Measurements from ENCODE around the gene MFRP. TPM values are rescaled to one million over a fixed set of nuclear protein-coding genes. Genes with fewer than 3 reads are reported as not detected.

MFRP gene
- total RNA-seq, 5 donors from 2014 or later (not counting 1 experiment from before 2014, with no cell fraction given), result not detected

- H3K4me1 Mint-ChIP-seq, result peaks cover 29 to 52% (median 30%) of the 10 kb centered on the region in 3 donors
- H3K36me3 Mint-ChIP-seq, result no peaks in the 10 kb centered on the region
- ChIA-PET CTCF (interaction anchor here in 1 of 2 donors (1.0 kb wide), 1 partner anchor 9 kb away, joined by 3 read pairs; no protein-coding TSS in a partner anchor), POLR2A (no interaction called here)
- no peak for DNase-seq
- Histone ChIP-seq H3K4me3 (ENCODE audit: control insufficient read depth in 1 of 2, extremely low read depth in 1 of 2, low read length in 1 of 2) (no peak overlapping the region), H3K27ac (ENCODE audit: low read length) (no peak overlapping the region), H3K27me3 (replicated peaks in 1 of 2; ENCODE audit: control insufficient read depth in 2 of 2, extremely low read depth in 1 of 2, insufficient read depth in 2 of 2, low read length in 1 of 2) (peaks cover 2 to 66% of the 10 kb centered on the region in 2 experiments), H3K9me3 (no peaks in the 10 kb centered on the region), H3K36me3 (ENCODE audit: control insufficient read depth in 2 of 2, extremely low read depth in 1 of 2, insufficient read depth in 1 of 2, low read length in 1 of 2) (no peaks in the 10 kb centered on the region), H3K4me1 (ENCODE audit: control insufficient read depth in 1 of 2, extremely low read depth in 1 of 2, insufficient read depth in 2 of 2, low read length in 2 of 2) (peaks cover 12 to 70% of the 10 kb centered on the region in 2 experiments)
- peaks cover 5 to 28% of the 10 kb centered on the region in 2 donors for H3K27me3 Mint-ChIP-seq
- H3K4me3 Mint-ChIP-seq, result no peak overlapping the region
- H3K27ac Mint-ChIP-seq, result no peak overlapping the region
- WGBS (ENCODE audit: insufficient coverage), result 93% methylated on average over 6 of the region's 14 CpGs
- ATAC-seq (replicated peaks in 1 of 4), result no peak
- no peaks in the 10 kb centered on the region for H3K9me3 Mint-ChIP-seq
These were observed 28.8 kb downstream of the MFRP start for GRCh38 chr11:119317592-119318239.

DNA sequence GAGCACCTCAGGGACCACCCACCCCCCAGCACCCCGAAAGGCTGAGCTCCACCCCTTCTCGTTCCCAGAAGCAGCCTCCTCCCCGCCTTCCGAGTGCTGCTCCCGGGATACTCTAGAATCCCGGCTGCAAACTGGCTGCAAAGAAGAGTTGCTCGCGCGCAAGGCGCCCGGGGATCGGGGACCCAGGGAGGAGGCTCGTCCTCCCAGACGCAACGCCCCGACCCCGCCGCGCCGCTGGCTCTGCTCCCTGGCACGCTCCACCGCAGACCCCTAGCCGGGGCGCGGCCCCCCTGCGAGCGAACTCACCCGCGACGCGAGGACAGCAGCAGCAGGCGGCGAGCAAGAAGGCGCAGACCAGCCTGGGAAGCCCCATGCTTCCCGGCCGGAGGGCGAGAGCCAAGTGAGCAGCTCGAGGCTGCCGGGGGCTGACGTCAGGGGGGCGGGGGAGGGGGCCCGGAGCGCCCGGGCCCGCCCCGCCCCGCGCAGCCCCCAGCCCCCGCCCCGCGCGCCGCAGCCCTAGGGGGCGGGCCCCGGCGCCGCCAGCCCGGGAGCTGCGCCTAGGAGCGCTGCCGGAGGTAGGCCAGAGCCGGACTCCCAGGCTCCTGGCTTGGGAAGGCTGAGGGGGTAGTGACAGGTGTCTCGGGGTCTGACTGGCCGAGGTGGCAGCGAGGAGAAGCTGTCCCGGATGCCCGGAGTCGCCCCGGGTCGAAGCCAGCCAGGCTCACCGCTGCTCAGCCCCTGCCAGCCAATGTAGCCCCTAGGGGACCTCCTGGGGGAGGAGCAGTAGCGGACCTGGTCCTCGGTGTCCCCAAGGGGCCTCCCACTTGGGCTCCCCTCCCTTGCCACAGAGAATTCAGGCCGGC lies 29.5 kb downstream of the MFRP start, which contains the start of gene MCAM:
TSS of gene MCAM (minus strand) at position 402 of the 863 bp plus-strand sequence. CDS start at position 373, 29 bp downstream.
- 7% methylated on average over 64 of the region's 74 CpGs for WGBS (ENCODE audit: insufficient coverage)
- Mint-ChIP-seq H3K27ac (no peak within 1 kb of the TSS), H3K9me3 (no peaks in the 10 kb centered on the region), H3K4me1 (peaks cover 23 to 48% (median 26%) of the 10 kb centered on the region in 3 donors), H3K27me3 (peaks cover 5 to 28% of the 10 kb centered on the region in 2 donors), H3K36me3 (no peaks in the 10 kb centered on the region), H3K4me3 (peak within 1 kb of the TSS; percentile 47 to 80 (median 70))
- POLR2A ChIA-PET, result interaction anchor here in 1 of 2 donors (0.5 kb wide), 1 partner anchor 11 kb away, joined by 3 read pairs; no protein-coding TSS in a partner anchor
- H3K9me3 ChIP-seq, result no peaks in the 10 kb centered on the region
- peaks cover 12 to 70% of the 10 kb centered on the region in 2 experiments for H3K4me1 ChIP-seq (ENCODE audit: control insufficient read depth in 1 of 2, extremely low read depth in 1 of 2, insufficient read depth in 2 of 2, low read length in 2 of 2)
- ATAC-seq (replicated peaks in 1 of 4) (peak in 1 of 4 experiments; percentile 5), DNase-seq (peak in 1 of 35 experiments; percentile 46)
- peak within 1 kb of the TSS; percentile 37 to 60 for H3K4me3 ChIP-seq (ENCODE audit: control insufficient read depth in 1 of 2, extremely low read depth in 1 of 2, low read length in 1 of 2)
- no peak within 1 kb of the TSS for H3K27ac ChIP-seq (ENCODE audit: low read length)
- CTCF ChIA-PET, result no interaction called here
- peaks cover 2 to 74% of the 10 kb centered on the region in 2 experiments for H3K27me3 ChIP-seq (replicated peaks in 1 of 2; ENCODE audit: control insufficient read depth in 2 of 2, extremely low read depth in 1 of 2, insufficient read depth in 2 of 2, low read length in 1 of 2)
- no peaks in the 10 kb centered on the region for H3K36me3 ChIP-seq (ENCODE audit: control insufficient read depth in 2 of 2, extremely low read depth in 1 of 2, insufficient read depth in 1 of 2, low read length in 1 of 2)

DNA sequence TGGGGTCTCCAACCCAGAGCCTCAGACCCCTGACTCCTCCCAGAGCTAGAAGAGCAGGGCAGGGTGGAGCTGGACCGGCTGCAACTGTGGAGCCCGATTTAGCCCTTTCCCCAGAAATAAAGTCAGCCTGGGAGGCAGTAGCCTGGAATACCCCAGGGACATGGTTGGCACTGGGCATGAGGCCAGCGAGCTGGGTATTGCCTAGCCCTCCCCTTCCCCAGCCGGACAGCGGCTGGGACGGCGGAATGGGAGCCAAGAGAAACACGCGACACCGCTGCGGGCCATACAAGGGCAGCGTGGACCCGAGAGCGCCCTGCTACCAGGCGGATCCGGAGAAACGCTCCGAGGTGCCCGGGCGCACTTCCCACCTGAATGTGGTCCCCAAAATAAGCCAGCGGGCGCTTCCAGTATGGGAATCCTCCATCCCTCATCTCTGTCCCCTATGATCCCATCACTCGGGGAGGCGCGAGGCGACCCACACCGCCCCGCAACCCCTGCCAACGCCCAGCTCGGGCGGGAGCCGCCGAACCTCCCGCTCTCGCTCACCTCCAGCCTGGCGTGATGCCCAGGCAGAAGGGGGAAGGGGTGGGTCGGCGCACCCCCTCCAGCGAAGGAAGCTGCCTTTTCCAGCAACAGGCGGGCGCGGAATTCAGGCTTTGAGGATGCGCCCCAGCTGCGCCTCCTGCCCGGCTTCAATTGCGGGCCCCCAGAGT lies 30.3 kb downstream of the MFRP start:
- ChIA-PET CTCF (interaction anchor here in 1 of 2 donors (1.0 kb wide), 1 partner anchor 10 kb away, joined by 6 read pairs; no protein-coding TSS in a partner anchor), POLR2A (no interaction called here)
- Histone ChIP-seq H3K27me3 (replicated peaks in 1 of 2; ENCODE audit: control insufficient read depth in 2 of 2, extremely low read depth in 1 of 2, insufficient read depth in 2 of 2, low read length in 1 of 2) (peaks cover 2 to 72% of the 10 kb centered on the region in 2 experiments), H3K4me3 (ENCODE audit: control insufficient read depth in 1 of 2, extremely low read depth in 1 of 2, low read length in 1 of 2) (peak overlapping the region; percentile 37 to 60), H3K9me3 (no peaks in the 10 kb centered on the region), H3K27ac (ENCODE audit: low read length) (no peak overlapping the region), H3K4me1 (ENCODE audit: control insufficient read depth in 1 of 2, extremely low read depth in 1 of 2, insufficient read depth in 2 of 2, low read length in 2 of 2) (peaks cover 10 to 63% of the 10 kb centered on the region in 2 experiments), H3K36me3 (ENCODE audit: control insufficient read depth in 2 of 2, extremely low read depth in 1 of 2, insufficient read depth in 1 of 2, low read length in 1 of 2) (no peaks in the 10 kb centered on the region)
- WGBS (ENCODE audit: insufficient coverage), result 2% methylated on average over 40 of the region's 46 CpGs
- no peaks in the 10 kb centered on the region for H3K36me3 Mint-ChIP-seq
- H3K27me3 Mint-ChIP-seq, result peaks cover 5 to 28% of the 10 kb centered on the region in 2 donors
- H3K27ac Mint-ChIP-seq, result no peak overlapping the region
- H3K4me1 Mint-ChIP-seq, result peaks cover 22 to 42% (median 23%) of the 10 kb centered on the region in 3 donors
- peak overlapping the region; percentile 64 to 80 (median 70) for H3K4me3 Mint-ChIP-seq
- peak in 1 of 35 experiments; percentile 27 for DNase-seq
- ATAC-seq (replicated peaks in 1 of 4), result no peak
- H3K9me3 Mint-ChIP-seq, result no peaks in the 10 kb centered on the region

GRCh38 chr11:119315131-119316015 lies 31.1 kb downstream of the MFRP start:
- ATAC-seq (replicated peaks in 1 of 4), result peak; percentile 72 to 79 (median 73)
- Mint-ChIP-seq H3K36me3 (no peaks in the 10 kb centered on the region), H3K27ac (no peak overlapping the region), H3K27me3 (peaks cover 5 to 28% of the 10 kb centered on the region in 2 donors), H3K4me1 (peaks cover 22 to 41% (median 23%) of the 10 kb centered on the region in 3 donors), H3K9me3 (no peaks in the 10 kb centered on the region), H3K4me3 (peak overlapping the region; percentile 64 to 80 (median 70))
- POLR2A ChIA-PET, result interaction anchor here in 1 of 2 donors (0.6 to 0.7 kb wide), 2 partner anchors 13 to 220 kb away, joined by 3 to 4 read pairs; no protein-coding TSS in a partner anchor
- H3K27me3 ChIP-seq (replicated peaks in 1 of 2; ENCODE audit: control insufficient read depth in 2 of 2, extremely low read depth in 1 of 2, insufficient read depth in 2 of 2, low read length in 1 of 2), result peaks cover 2 to 69% of the 10 kb centered on the region in 2 experiments
- H3K27ac ChIP-seq (ENCODE audit: low read length), result no peak overlapping the region
- peaks cover 10 to 57% of the 10 kb centered on the region in 2 experiments for H3K4me1 ChIP-seq (ENCODE audit: control insufficient read depth in 1 of 2, extremely low read depth in 1 of 2, insufficient read depth in 2 of 2, low read length in 2 of 2)
- H3K9me3 ChIP-seq, result no peaks in the 10 kb centered on the region
- peak in 27 of 35 experiments; percentile 28 to 65 (median 51) for DNase-seq
- WGBS (ENCODE audit: insufficient coverage), result 8% methylated on average over 20 of the region's 29 CpGs
- H3K36me3 ChIP-seq (ENCODE audit: control insufficient read depth in 2 of 2, extremely low read depth in 1 of 2, insufficient read depth in 1 of 2, low read length in 1 of 2), result peaks cover 0 to 5% of the 10 kb centered on the region in 2 donors
- peak overlapping the region; percentile 37 to 60 for H3K4me3 ChIP-seq (ENCODE audit: control insufficient read depth in 1 of 2, extremely low read depth in 1 of 2, low read length in 1 of 2)
- CTCF ChIA-PET, result interaction anchor here (1.0 to 1.2 kb wide), 3 partner anchors 9 to 41 kb away, joined by 3 to 6 read pairs (median 4); no protein-coding TSS in a partner anchor

- Mint-ChIP-seq H3K4me3 (peak overlapping the region; percentile 64 to 80 (median 70)), H3K27ac (no peak overlapping the region), H3K36me3 (no peaks in the 10 kb centered on the region), H3K27me3 (peaks cover 2 to 27% of the 10 kb centered on the region in 2 donors), H3K9me3 (no peaks in the 10 kb centered on the region), H3K4me1 (peaks cover 20 to 38% (median 21%) of the 10 kb centered on the region in 3 donors)
- ChIA-PET POLR2A (interaction anchor here in 1 of 2 donors (0.7 kb wide), 1 partner anchor 219 kb away, joined by 3 read pairs; no protein-coding TSS in a partner anchor), CTCF (interaction anchor here (1.0 to 1.2 kb wide), 3 partner anchors 9 to 42 kb away, joined by 3 to 6 read pairs (median 4); no protein-coding TSS in a partner anchor)
- no peak overlapping the region for H3K27ac ChIP-seq (ENCODE audit: low read length)
- no peak for ATAC-seq (replicated peaks in 1 of 4)
- DNase-seq, result no peak
- peak overlapping the region in 1 of 2 donors; percentile 37 for H3K4me3 ChIP-seq (ENCODE audit: control insufficient read depth in 1 of 2, extremely low read depth in 1 of 2, low read length in 1 of 2)
- H3K27me3 ChIP-seq (replicated peaks in 1 of 2; ENCODE audit: control insufficient read depth in 2 of 2, extremely low read depth in 1 of 2, insufficient read depth in 2 of 2, low read length in 1 of 2), result peaks cover 2 to 63% of the 10 kb centered on the region in 2 experiments
- no peaks in the 10 kb centered on the region for H3K9me3 ChIP-seq
- H3K4me1 ChIP-seq (ENCODE audit: control insufficient read depth in 1 of 2, extremely low read depth in 1 of 2, insufficient read depth in 2 of 2, low read length in 2 of 2), result peaks cover 10 to 51% of the 10 kb centered on the region in 2 experiments
- 86% methylated on average over 11 of the region's 18 CpGs for WGBS (ENCODE audit: insufficient coverage)
- H3K36me3 ChIP-seq (ENCODE audit: control insufficient read depth in 2 of 2, extremely low read depth in 1 of 2, insufficient read depth in 1 of 2, low read length in 1 of 2), result peaks cover 0 to 5% of the 10 kb centered on the region in 2 donors
These were observed 31.8 kb downstream of the MFRP start for GRCh38 chr11:119314726-119315125.
